LNCaP clone FGC (cell line): ENCODE measurements around the gene KCTD16.

Source experiments
- DNase-seq: peaks from one replicate; pipeline ENCODE4 v3.0.0-alpha.2; 2011; ENCODE audit warnings: low read depth
- H3K4me3 ChIP-seq: 2 replicates; pipeline ENCODE4 v1.5.1; 2011; ENCODE audit warnings: mild to moderate bottlenecking, low read depth, low read length, control low read depth
- CTCF ChIP-seq: IDR thresholded peaks from 2 replicates; pipeline ENCODE4 v1.5.1; 2012; ENCODE audit warnings: mild to moderate bottlenecking; ENCODE audit not compliant: control insufficient read depth, insufficient read depth; ENCODE audit errors: extremely low read depth

Gene KCTD16

GRCh38 chr5:144329681-144330080 is 159.0 kb downstream of the KCTD16 start:
- DNase-seq: no peak
- TF ChIP-seq CTCF: no peak
- no peak overlapping the region for H3K4me3 ChIP-seq

- no peak for DNase-seq
- H3K4me3 ChIP-seq: no peak overlapping the region
- TF ChIP-seq CTCF: no peak
These were observed 160.7 kb downstream of the KCTD16 start for GRCh38 chr5:144331361-144331760.

GRCh38 chr5:144332265-144332664 is 161.6 kb downstream of the KCTD16 start:
- peak; percentile 24; the same call in 1 of the 2 replicates for TF ChIP-seq CTCF
- DNase-seq: no peak
- no peak overlapping the region for H3K4me3 ChIP-seq

DNA sequence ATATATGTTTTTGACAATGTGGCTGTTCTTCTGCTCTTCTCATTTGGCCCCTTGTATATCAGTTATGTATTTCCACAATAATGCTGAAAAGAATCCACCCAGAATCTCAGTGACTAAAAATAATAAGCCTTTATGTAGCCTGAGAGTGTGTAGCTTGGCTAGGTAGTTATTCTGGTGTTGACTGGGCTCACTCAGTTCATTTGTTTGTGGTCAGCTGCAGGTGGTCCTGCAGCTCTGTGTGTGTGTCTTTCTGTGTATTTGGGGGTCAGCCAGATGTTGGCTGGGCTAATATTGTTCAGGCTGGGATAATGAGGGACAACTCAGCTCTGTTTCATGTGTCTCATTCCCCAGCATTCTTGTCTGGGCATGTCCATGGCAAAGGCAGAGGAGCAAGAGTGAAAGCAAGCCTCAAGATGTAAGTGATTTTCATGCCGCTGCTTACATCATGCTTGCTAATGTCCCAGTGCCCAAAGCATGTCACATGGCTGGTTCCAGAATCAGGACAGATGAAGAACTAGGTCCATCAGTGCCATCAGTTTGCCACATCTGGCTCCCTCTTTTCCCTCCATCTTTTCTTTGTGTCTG is 162.8 kb downstream of the KCTD16 start:
- DNase-seq: no peak
- TF ChIP-seq CTCF: no peak
- no peak overlapping the region for H3K4me3 ChIP-seq

GRCh38 chr5:144335561-144335960 is 164.9 kb downstream of the KCTD16 start:
- H3K4me3 ChIP-seq: no peak overlapping the region
- DNase-seq: no peak
- no peak for TF ChIP-seq CTCF

DNA sequence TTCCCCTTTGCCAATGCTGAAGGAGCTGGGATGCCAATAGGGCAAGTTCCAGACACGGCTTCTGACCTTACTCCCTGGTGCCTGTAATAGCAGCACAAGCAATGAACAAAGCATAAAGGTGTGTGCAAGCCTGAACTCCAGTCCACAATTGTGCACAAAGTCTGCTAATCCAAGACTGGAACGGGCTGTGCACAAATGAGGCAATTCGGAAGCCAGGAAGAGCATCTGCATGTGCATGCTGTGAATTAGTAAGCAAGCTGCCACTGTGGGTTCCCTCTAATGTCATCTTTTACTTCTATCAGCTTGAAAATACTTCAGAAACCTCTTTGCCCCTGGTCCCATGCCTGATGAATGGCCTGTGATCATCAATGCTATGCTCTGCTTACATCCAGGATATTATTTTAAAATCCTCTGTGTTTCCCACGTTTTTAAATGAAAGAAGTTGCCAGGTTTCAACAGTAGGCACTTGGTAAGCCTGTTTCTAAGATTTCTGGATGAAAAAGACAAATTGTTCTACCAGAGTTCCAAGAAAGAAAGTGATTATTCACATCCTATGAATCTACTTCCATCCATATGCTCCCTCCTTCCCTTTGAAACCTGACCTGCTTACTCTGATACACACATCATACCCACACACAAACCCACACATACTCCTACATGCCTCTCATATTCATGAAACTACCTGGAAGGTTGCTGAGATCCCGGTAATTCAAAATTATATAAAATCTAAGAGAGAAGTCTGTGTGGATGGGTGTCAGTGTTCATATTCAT is 165.7 kb downstream of the KCTD16 start:
- TF ChIP-seq CTCF: no peak
- no peak overlapping the region for H3K4me3 ChIP-seq
- no peak for DNase-seq
